ENCODE measurements around the gene SLC39A12.

- TF ChIP-seq YY1 (IDR thresholded peaks at IDR 0.05; ENCODE audit: insufficient read depth, insufficient read length) = no peak
- TF ChIP-seq ZNF274 (IDR thresholded peaks at IDR 0.05; ENCODE audit: low read depth, low read length) = no peak
Observed at GRCh38 chr10:17981766-17982380, 30.2 kb downstream of the SLC39A12 start.
